ENCODE results near the gene SLC5A9. TPM values are rescaled to one million over a fixed set of nuclear protein-coding genes. Genes with fewer than 3 reads are reported as not detected.

SLC5A9 gene
- total and polyA plus RNA-seq, 10 of the 15 experiments (the other 5 are each of a cell fraction or from before 2014, with no cell fraction given), result 0.03 TPM; not detected in 9

GRCh38 chr1:48232722-48233121 lies 10.2 kb downstream of the SLC5A9 start:
- FAIRE-seq, result no peak

More at GRCh38 chr1:48232722-48233121, 10.2 kb downstream of the SLC5A9 start:
- CTCF ChIA-PET, result no interaction called here
- no peak overlapping the region for H3K27ac ChIP-seq (ENCODE audit: control insufficient read depth, insufficient read depth)
- H2AFZ ChIP-seq (ENCODE audit: control insufficient read depth, low read depth, low read length), result no peak overlapping the region
- RAD21 ChIA-PET (ENCODE audit: unreplicated experiment), result no interaction called here
- no peak overlapping the region for H3K9ac ChIP-seq (ENCODE audit: control insufficient read depth, insufficient read depth, low read length)
- intact Hi-C loops (cut with micrococcal nuclease; ENCODE audit: unreplicated experiment), result no loop called here
- no CpG with 5 or more reads among the region's 1 CpG for WGBS (ENCODE audit: insufficient coverage, insufficient replicate concordance, low lambda C conversion rate, missing lambda C conversion rate)
- BruUV-seq (replicated peaks), result no TSS peak
- H3K36me3 ChIP-seq (ENCODE audit: control insufficient read depth in 2 of 2, insufficient read depth in 2 of 2, low read length in 1 of 2), result no peaks in the 10 kb centered on the region
- DNase-seq (ENCODE audit: low read depth, low spot score), result no peak
- H3K4me2 ChIP-seq (ENCODE audit: control insufficient read depth, insufficient read depth), result no peak overlapping the region
- POLR2A ChIA-PET, result no interaction called here
- H3K27me3 ChIP-seq (replicated peaks in 1 of 2; ENCODE audit: control insufficient read depth in 2 of 2, insufficient read depth in 2 of 2, low read length in 1 of 2), result no peaks in the 10 kb centered on the region
- no peak overlapping the region for H3K4me3 ChIP-seq
- in situ Hi-C loops (cut with MboI), result no loop called here
- no peaks in the 10 kb centered on the region for H4K20me1 ChIP-seq (ENCODE audit: control insufficient read depth, insufficient read depth)
- SMC1A ChIA-PET (ENCODE audit: uncharacterized antibody, unreplicated experiment), result no interaction called here
- no peaks in the 10 kb centered on the region for H3K4me1 ChIP-seq (ENCODE audit: control insufficient read depth, insufficient read depth, low read length)
- no peaks in the 10 kb centered on the region for H3K9me3 ChIP-seq (replicated peaks; ENCODE audit: control insufficient read depth, insufficient read depth, low read length)
- no peak for ATAC-seq
- TF ChIP-seq CHD1 (IDR thresholded peaks at IDR 0.05; ENCODE audit: low read depth, low read length) (no peak), MYC (IDR thresholded peaks at IDR 0.05; ENCODE audit: insufficient read depth, insufficient read length, insufficient replicate concordance, low read length, severe bottlenecking) (no peak), FOXK2 (IDR thresholded peaks at IDR 0.05) (no peak), NKRF (conservative IDR thresholded peaks at IDR 0.05) (no peak), SREBF1 (IDR thresholded peaks at IDR 0.05; ENCODE audit: low read length) (no peak)
- no peaks in the 10 kb centered on the region for H3K79me2 ChIP-seq (ENCODE audit: control insufficient read depth, insufficient read depth, low read length)
